T-helper 2 cell (primary cell): ENCODE results near the gene AGTPBP1.

Source experiments
- DNase-seq, 5 experiments: peaks; one replicate each; pipeline versions ENCODE4 v3.0.0 to v3.0.0-alpha.2; 2012 to 2022

The AGTPBP1 gene

GRCh38 chr9:85717220-85717619, 24.5 kb downstream of the AGTPBP1 start:
- DNase-seq, result peak in 1 of 5 experiments; percentile 25

GRCh38 chr9:85716031-85716877, 25.5 kb downstream of the AGTPBP1 start:
- DNase-seq, result peak in 1 of 5 experiments; percentile 30

DNA sequence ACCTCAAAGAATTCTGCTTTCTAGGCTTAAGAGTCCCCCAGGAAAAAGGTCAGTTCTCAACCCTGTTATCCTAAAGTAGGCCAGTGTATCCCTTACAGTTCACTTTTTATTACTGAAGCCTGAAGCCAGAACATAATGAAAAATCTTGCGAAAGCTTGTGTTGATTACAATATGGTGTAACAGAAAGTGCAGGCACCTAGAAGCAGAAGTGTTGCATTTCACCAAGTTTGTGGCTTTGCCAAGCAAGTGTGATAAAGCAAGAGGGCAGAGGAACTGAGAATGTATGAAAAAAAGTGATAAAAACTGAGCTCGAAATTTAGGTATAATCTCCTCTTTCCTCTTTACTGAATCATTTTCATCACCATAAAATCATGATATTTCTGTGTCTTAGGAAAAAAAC, 26.2 kb downstream of the AGTPBP1 start:
- peak in 2 of 5 experiments; percentile 27 to 64 for DNase-seq

GRCh38 chr9:85713897-85714296, 27.9 kb downstream of the AGTPBP1 start:
- DNase-seq, result no peak

GRCh38 chr9:85704744-85705143, 37.0 kb downstream of the AGTPBP1 start:
- DNase-seq, result no peak

DNA sequence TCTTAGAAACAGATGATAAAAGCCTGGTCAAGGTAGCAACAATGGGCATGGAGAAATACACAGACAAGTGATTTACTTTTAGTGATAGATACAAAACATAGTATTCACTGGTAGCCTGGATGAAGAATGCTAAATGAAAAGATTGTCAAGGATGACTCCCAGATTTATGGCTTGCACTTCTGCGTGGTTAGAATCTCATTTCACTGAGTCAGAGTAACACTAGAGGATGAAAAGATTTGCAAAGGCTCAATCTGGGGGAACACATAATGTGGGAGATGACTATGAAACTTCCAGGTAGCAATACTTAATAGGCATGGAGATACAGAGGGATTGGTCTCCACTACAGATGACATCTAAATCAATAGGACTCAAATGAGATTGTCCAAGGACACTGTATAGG, 38.4 kb downstream of the AGTPBP1 start:
- no peak for DNase-seq

GRCh38 chr9:85702726-85703289, 38.9 kb downstream of the AGTPBP1 start:
- DNase-seq, result no peak

- DNase-seq, result no peak
Measured at GRCh38 chr9:85702191-85702590, 39.6 kb downstream of the AGTPBP1 start.

GRCh38 chr9:85700330-85700729, 41.4 kb downstream of the AGTPBP1 start:
- no peak for DNase-seq

- no peak for DNase-seq
Measured at GRCh38 chr9:85688361-85688760, 53.4 kb downstream of the AGTPBP1 start.

DNA sequence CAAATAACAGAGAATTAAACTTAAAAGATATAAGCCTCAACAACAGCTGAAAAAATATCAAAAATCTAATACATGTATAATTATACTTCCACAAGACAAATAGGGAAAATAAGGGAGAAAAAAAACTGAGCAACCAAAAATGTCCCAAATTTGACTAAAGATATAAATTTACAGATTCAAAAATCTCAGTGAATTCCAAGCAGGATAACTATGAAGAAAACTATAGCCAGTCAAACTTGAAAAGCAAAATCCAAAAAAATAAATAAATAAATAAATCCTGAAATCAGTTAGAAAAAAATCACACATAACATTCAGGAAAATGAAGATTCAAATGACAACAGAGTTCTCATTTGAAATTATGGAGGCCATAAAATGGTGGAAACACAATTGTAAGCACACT, 56.7 kb downstream of the AGTPBP1 start:
- no peak for DNase-seq

- DNase-seq, result no peak
Measured at GRCh38 chr9:85676790-85677189, 65.0 kb downstream of the AGTPBP1 start.

DNA sequence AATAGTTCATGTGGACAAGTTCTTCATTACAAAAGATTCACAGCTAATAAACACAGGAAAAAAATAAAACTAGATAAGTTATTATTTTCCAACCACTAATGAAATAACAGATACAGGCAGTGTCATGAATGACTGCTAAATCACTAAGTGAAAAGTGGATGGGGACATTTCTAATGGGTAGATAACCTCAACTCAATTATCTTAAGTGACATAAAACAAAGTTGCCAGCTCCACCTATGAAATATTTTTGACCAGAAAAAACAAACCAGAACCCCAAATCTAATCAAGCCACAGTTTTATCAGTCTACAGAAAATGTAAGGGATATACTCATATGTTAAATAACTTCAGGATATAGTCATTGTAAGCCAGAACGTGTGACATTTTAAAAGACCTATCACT, 74.4 kb downstream of the AGTPBP1 start:
- DNase-seq, result no peak

- DNase-seq, result no peak
Measured at GRCh38 chr9:85666086-85666485, 75.7 kb downstream of the AGTPBP1 start.

GRCh38 chr9:85662573-85662972, 79.2 kb downstream of the AGTPBP1 start:
- DNase-seq, result no peak

DNA sequence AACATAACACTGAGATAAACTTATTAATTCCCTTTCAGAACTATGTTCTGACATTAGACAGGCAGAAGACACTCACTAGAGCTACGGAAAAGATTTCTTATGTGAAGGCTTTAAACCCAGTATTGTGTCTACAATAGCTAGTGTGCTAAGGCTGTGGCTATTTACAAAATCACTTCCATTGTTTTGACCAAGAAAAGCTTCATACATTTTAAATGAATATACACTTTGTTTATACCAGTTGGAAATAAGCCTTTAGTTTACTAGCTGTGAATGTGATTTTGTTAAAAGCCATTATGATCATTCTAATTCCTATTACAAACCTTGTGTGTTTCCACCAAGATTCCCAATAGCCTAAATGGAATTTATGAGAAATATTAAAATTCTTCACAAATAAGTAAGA, 83.0 kb downstream of the AGTPBP1 start:
- DNase-seq, result no peak

GRCh38 chr9:85653153-85653552, 88.6 kb downstream of the AGTPBP1 start:
- DNase-seq, result no peak

- DNase-seq, result no peak
Measured at GRCh38 chr9:85647571-85647970, 94.2 kb downstream of the AGTPBP1 start.

- DNase-seq, result peak in 2 of 5 experiments; percentile 24 to 66
Measured at GRCh38 chr9:85645909-85646627, 95.7 kb downstream of the AGTPBP1 start.

DNA sequence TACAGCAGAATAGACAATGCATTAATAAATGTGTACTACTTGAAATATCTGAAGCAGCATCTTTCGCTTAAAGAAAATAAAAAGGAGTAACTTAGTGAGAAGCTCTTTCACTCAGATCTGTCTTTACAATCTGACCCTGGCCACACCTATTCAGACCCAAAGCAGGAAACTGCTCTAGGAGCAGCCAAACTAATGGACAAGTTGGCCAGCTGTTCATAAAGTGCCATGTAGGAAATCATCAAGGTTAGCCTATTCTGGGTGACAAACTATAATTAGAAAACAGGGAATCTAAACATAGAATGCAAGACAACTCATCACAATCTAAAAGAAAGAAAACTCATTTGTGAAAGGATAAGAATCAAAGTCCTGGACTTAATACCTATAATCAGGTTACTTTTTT, 101.3 kb downstream of the AGTPBP1 start:
- DNase-seq, result no peak

DNA sequence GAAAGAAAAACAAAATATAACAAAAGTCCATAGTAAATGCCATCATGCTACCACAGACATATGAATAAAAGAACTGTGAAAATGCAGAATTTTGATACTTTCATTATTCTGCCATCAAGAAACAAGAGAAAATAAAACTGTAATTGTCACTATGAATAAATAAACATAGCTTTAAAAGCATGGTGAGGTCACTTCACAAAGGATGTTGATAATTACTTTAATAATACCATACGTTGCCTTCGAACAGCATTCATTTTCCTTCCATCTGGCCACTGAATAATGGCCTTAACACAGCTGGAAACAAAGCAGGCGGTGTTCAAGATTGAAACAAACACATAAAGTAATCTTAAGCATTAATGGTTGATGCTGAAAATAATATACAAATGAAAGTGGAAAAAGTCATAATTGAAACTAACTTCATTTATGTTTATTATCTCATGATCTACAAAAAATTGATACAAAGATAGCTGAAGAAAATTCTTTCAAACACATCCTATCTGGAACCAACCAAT, 102.0 kb downstream of the AGTPBP1 start:
- DNase-seq, result no peak

GRCh38 chr9:85631809-85632208, 109.9 kb downstream of the AGTPBP1 start:
- DNase-seq, result no peak

DNA sequence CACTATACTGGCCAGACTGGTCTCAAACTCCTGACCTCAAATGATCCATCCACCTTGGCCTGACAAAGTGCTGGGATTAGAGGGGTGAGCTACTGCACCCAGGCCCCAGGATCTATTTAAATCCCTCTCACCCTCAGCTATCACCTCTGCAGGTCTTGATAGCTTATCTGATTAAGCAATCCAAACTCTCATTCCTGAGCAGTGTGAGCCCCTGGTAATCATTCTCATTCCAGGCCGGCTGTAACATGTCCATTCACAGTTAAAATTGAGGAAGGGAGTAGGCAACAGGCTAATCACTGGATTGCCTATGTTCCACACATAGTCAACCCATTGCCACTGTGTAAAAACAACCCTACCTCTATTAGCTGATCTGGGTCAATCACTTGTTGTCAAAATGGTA, 111.1 kb downstream of the AGTPBP1 start:
- no peak for DNase-seq
